ENCODE results near the gene GID4. TPM values are rescaled to one million over a fixed set of nuclear protein-coding genes. Genes with fewer than 3 reads are reported as not detected.
"Not testable (repeated sequence)": the region's sequence is repeated elsewhere in the genome, so short reads cannot be mapped to it uniquely, and the experiment has no call there.

Gene GID4
- polyA plus RNA-seq (2013, experiment 1 of 2; ENCODE audit: insufficient read length) = 8.8 TPM
- polyA plus RNA-seq (2013, experiment 2 of 2; ENCODE audit: insufficient read length) = 8.6 TPM

- peak; percentile 99 for DNase-seq
These were observed at the start of gene GID4, which contains the start of gene ATPAF2 for GRCh38 chr17:18038861-18039534. Gene GID4, plus strand, starts transcription at chr17:18039408. Its CDS starts 57 bp downstream, at chr17:18039465. Gene ATPAF2, minus strand, starts transcription at chr17:18039168. Its CDS starts 155 bp downstream, at chr17:18039013.

GRCh38 chr17:17989618-17990017 lies 49.6 kb upstream of the GID4 start:
- no peak for DNase-seq

GRCh38 chr17:17990282-17990681 lies 48.9 kb upstream of the GID4 start:
- DNase-seq = no peak

- no peak for DNase-seq
These were observed 45.8 kb upstream of the GID4 start for GRCh38 chr17:17993366-17993765.

GRCh38 chr17:17993852-17994251 lies 45.4 kb upstream of the GID4 start:
- no peak for DNase-seq

- DNase-seq = peak; percentile 30
These were observed 44.7 kb upstream of the GID4 start for GRCh38 chr17:17994271-17995069.

- not testable (repeated sequence) for DNase-seq
These were observed 43.3 kb upstream of the GID4 start for GRCh38 chr17:17995887-17996286.

- DNase-seq = no peak
These were observed 40.3 kb upstream of the GID4 start for GRCh38 chr17:17998934-17999333.

GRCh38 chr17:17999364-18000029 lies 39.7 kb upstream of the GID4 start:
- no peak for DNase-seq

- DNase-seq = no peak
These were observed 39.2 kb upstream of the GID4 start for GRCh38 chr17:18000030-18000408.

GRCh38 chr17:18002171-18002570 lies 37.0 kb upstream of the GID4 start:
- no peak for DNase-seq

- DNase-seq = no peak
These were observed 34.9 kb upstream of the GID4 start for GRCh38 chr17:18004345-18004744.

- no peak for DNase-seq
These were observed 34.3 kb upstream of the GID4 start for GRCh38 chr17:18004884-18005305.

GRCh38 chr17:18005496-18005895 lies 33.7 kb upstream of the GID4 start:
- DNase-seq = no peak

GRCh38 chr17:18006495-18007239 lies 32.5 kb upstream of the GID4 start:
- no peak for DNase-seq

GRCh38 chr17:18008496-18009268 lies 30.5 kb upstream of the GID4 start:
- DNase-seq = peak; percentile 74

- DNase-seq = no peak
These were observed 29.4 kb upstream of the GID4 start for GRCh38 chr17:18009609-18010420.

GRCh38 chr17:18011286-18011685 lies 27.9 kb upstream of the GID4 start:
- DNase-seq = no peak

- no peak for DNase-seq
These were observed 25.2 kb upstream of the GID4 start for GRCh38 chr17:18014006-18014405.

GRCh38 chr17:18015593-18015992 lies 23.6 kb upstream of the GID4 start:
- no peak for DNase-seq

- no peak for DNase-seq
These were observed 22.8 kb upstream of the GID4 start for GRCh38 chr17:18016426-18016825.

Measured in fibroblast of skin of scalp (primary cell).